Right ventricle myocardium superior (tissue), 1 donor: ENCODE measurements around the gene METTL21C. TPM values are rescaled to one million over a fixed set of nuclear protein-coding genes. Genes with fewer than 3 reads are reported as not detected.

ENCODE experiments used
- ATAC-seq: fragments of 200-7000 bp; cut with Tn5 transposase; one replicate; pipeline ENCODE4 v1.9.1; 2020; ENCODE audit warnings: mild to moderate bottlenecking; ENCODE audit not compliant: poor library complexity
- DNase-seq: peaks from one replicate; pipeline ENCODE4 v3.0.0-alpha.2; 2020
- intact Hi-C: fragments of 100-400 bp; cut with DNase I; formaldehyde crosslinking; loops from one replicate; pipeline ENCODE4 v1.11.2; 2022
- long read RNA-seq: library from polyadenylated mRNA; unstranded; transcript quantifications from one replicate; pipeline ENCODE4 v2.0.0, GENCODE V29; 2021
- total RNA-seq: library from RNA; stranded (reverse); fragmentation: NEBNext Ultra II Directional; extraction: Animal tissue kit (Norgen Biotek cat#: 25700); gene quantifications from one replicate; pipeline ENCODE4 v1.2.1, GENCODE V29; 2021
- donor health status: DM: no; HTN: yes; CAD: no; lungs with severe emphysema.

METTL21C gene
- total RNA-seq = not detected
- long read RNA-seq = 0 reads

DNA sequence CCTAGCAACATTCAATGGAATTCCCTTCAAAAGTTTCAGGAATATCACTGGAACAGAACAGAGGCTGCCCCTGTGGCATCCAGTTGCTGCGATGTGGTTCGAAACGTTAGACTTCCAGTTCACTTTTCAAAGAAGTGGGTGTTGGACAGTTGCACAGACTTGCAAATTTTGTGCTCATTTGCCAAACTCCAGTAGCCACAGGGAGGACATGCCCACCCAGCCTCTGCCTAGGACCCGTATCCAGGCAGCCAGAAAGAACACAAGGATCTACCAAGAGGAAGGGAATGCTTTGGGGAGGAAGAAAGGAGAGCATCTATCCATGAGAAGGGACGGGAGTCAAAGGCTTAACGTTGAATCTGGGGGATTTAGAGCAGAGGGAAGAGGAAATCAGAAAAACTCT lies at the start of gene METTL21C:
TSS of gene METTL21C (minus strand) at position 108 of the 400 bp plus-strand sequence. CDS start 546 bp downstream, outside the sequence.
- ATAC-seq = no peak
- intact Hi-C loops = no loop called here
- DNase-seq = no peak

GRCh38 chr13:102742506-102742905 lies 47.7 kb upstream of the METTL21C start:
- intact Hi-C loops = no loop called here
- ATAC-seq (no peak), DNase-seq (no peak)

DNA sequence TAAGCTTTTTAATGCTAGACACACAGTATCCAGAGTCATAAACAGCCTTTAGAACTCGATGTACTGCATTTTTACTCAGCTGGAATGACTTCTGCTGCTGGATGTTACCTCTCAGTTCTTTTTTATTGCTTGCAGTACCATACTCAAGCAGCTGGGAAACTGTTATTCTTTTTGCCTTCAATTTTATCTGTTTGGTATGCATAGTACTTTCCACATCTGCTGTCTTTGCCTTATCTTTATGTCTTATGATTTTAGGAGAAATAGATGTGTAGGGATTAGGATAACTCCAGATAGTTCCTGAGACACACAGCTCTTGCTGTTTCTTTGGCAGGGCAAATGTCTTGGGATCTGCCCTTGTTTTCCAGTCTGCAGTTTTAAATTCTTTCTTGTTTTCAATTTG lies 47.3 kb upstream of the METTL21C start:
- DNase-seq = no peak
- ATAC-seq = no peak
- intact Hi-C loops = no loop called here

DNA sequence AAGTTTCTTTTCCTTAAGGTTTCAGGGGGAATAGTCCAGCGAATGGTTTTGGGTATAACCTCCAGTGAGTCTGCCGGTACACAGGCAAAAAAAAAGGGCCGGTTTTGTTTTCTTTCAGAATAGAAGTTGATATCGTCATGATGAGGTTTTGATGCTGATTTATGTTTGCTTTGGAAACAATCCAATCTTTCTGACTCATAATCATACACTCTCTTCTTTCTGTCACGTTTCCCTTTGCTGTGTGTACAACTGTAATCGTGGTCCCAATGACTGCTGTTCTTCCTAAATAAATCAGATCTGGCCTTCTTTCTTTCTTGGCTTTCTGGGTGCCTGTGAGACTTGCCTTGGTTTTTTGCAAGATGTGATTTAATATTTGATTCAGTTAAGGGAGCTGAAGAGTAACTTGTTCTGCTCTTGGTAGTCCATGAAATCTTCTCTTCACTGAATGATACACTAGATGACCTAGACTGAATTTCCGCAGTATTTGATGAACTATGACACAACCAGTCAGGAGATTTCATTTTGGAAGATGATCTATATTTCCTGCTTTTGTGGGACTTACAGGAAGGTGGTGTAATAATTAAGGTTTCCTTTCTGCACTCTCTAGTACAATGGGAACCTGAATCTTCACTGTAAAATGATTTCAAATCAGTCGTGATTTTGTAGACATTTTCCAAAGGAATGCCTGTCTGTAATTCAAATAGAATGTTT lies 34.9 kb upstream of the METTL21C start:
- no peak for ATAC-seq
- intact Hi-C loops = no loop called here
- no peak for DNase-seq

GRCh38 chr13:102726430-102726829 lies 31.6 kb upstream of the METTL21C start:
- intact Hi-C loops = no loop called here
- DNase-seq = no peak
- ATAC-seq = no peak

- intact Hi-C loops = no loop called here
- DNase-seq (no peak), ATAC-seq (no peak)
Observed at GRCh38 chr13:102724923-102725322, 30.1 kb upstream of the METTL21C start.

- no peak for DNase-seq
- intact Hi-C loops = no loop called here
- no peak for ATAC-seq
Observed at GRCh38 chr13:102721800-102722231, 27.0 kb upstream of the METTL21C start.

- no peak for ATAC-seq
Observed at GRCh38 chr13:102718746-102719145, 23.9 kb upstream of the METTL21C start.

GRCh38 chr13:102715447-102715846 lies 20.6 kb upstream of the METTL21C start:
- DNase-seq (no peak), ATAC-seq (no peak)
- intact Hi-C loops = no loop called here

More at GRCh38 chr13:102718746-102719145, 23.9 kb upstream of the METTL21C start:
- intact Hi-C loops = no loop called here
- no peak for DNase-seq

DNA sequence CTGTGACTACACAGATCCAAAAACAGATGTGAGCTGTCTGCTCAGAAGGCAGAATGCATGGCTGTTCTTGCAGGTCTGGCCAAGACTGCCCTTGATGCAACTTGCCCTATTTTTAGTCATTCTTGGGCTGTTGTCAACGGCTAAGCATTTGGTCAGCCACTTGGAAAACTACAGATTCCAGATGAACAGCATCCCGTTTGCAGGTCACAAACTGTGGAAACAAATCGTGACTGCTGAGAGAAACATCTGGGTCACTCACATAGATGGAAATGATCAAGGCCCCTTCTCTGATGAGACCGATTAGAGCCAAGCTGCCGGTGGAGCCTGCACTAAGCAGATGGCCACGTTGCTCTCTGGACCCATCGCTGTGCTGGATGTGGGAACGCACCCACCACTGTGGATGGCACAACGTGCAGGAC lies 15.4 kb upstream of the METTL21C start:
- ATAC-seq = peak; percentile 67
- intact Hi-C loops = no loop called here
- DNase-seq = no peak

GRCh38 chr13:102709536-102709935 lies 14.7 kb upstream of the METTL21C start:
- DNase-seq (no peak), ATAC-seq (no peak)
- intact Hi-C loops = no loop called here

DNA sequence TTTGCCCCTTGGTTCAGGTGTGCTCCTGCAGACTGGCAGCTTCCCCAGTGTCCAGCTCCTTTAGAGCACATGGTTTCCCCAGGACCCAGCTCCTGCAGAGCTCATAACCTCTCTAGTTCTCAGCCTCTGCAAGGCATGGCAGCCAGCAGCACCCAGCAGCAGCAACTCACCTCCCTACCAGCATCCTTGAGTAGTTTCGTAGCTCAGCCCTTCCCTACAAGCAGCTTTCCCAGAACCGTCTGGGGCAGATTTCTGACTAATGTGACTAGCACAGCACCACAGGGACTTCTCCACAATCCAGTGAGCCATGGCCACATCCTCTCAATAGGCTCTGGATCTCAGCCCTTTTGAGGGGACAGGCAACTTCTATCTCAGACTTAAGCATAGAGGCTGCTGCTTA lies 14.1 kb upstream of the METTL21C start:
- intact Hi-C loops = no loop called here
- DNase-seq (no peak), ATAC-seq (no peak)

DNA sequence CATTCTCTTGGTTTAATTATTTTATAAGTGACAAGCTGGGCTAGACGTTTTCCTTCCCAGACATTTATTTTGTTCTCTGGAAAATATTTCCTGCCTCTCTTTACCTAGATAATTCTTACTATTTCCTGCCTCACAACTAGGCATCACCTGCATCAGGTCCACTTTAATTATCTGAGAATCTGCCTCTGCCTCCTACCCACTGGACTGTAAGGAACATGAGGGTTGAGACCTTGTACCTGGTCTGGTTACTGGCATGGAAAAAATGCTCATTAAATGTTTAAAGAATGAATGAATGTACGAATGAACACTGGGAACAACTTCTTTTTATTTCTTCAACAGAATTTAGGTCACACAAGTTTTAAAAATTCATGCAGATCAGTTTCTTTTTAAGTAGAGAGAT lies 13.4 kb upstream of the METTL21C start:
- no peak for ATAC-seq
- intact Hi-C loops = no loop called here
- DNase-seq = no peak

DNA sequence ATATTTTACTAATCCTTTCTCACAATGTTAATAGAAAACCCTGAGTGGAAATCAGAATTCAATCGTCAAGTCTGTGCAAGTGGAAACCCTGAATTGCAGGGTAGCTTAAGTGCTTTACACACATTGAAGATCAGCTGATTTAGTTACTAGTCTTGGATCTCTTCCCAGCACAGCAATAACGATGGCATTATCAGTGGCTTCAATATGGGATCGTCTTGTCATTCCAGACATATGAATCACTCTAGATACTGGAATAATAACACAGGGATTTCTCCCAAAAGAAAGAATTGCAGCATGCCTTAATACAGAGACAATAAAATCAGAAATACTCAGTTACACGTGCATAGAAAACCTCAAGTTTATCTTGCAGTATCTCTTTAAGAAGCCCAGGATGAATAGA lies 12.6 kb upstream of the METTL21C start:
- DNase-seq (no peak), ATAC-seq (no peak)
- intact Hi-C loops = no loop called here

DNA sequence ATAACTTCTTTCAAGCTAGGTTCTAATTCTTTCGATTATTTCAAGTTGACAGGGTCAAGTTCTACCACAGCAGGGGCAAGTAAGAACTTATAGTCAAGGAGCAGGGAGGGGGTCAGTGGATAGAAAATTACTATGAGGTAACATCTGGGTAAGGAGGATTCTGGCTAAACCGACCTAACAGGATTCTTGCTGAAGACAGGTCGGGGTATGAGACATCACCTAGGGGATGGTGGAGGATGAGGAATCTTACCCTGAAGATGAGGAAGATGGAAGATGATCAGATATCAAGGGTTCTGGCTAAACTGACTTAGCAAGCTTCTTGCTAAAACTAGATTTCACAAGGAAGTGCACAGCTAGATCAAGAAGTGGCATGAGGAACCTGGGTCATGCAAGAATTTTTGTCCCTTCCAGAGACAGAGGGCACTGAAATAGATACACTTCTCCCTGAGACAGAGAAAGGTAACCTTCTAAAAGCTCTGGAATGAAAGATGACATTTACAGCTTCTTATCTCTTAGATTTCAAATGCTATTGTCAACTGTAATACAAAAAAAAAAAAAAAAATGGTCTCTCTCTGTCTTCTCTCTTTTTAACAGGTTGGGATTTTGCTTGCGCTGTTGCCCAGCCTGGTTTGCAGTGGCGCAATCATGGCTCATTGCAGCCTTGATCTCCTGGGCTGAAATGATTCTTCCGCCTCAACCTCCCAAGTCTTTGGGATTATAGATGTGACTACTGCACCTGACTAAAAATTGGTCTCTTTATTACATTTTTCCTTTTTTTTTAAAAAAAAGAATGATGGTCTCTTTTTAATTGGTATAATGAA lies 9.6 kb upstream of the METTL21C start:
- no peak for ATAC-seq
- intact Hi-C loops = no loop called here
- no peak for DNase-seq

- DNase-seq (no peak), ATAC-seq (no peak)
- intact Hi-C loops = no loop called here
Observed at GRCh38 chr13:102703726-102704035, 8.8 kb upstream of the METTL21C start.

- DNase-seq = no peak
- intact Hi-C loops = no loop called here
- ATAC-seq = no peak
Observed at GRCh38 chr13:102702965-102703725, 8.3 kb upstream of the METTL21C start.

- DNase-seq (no peak), ATAC-seq (no peak)
- intact Hi-C loops = no loop called here
Observed at GRCh38 chr13:102701331-102701730, 6.5 kb upstream of the METTL21C start.
